Tibial nerve (tissue), 3 donors: ENCODE data around the gene FAM111A.

Experiments
- POLR2A ChIP-seq, 2 donors: fragments of 450-650 bp; IDR thresholded peaks; one replicate each; pipeline ENCODE4 v1.6.1; 2017; ENCODE audit warnings: antibody characterized with exemption in 2 of 2, mild to moderate bottlenecking in 2 of 2, moderate library complexity in 2 of 2
- TF ChIP-seq, protein P1 (sequence below), 5 experiments: fragments of 200-600 bp in 3 of 5; fragments of 450-650 bp in 2 of 5; sonication (generic) in 3 of 5; IDR thresholded peaks; one replicate each; pipeline ENCODE4 v1.5.1; 2016 to 2019; ENCODE audit warnings: antibody characterized with exemption in 5 of 5, mild to moderate bottlenecking in 3 of 5, moderate library complexity in 2 of 5

DNA sequence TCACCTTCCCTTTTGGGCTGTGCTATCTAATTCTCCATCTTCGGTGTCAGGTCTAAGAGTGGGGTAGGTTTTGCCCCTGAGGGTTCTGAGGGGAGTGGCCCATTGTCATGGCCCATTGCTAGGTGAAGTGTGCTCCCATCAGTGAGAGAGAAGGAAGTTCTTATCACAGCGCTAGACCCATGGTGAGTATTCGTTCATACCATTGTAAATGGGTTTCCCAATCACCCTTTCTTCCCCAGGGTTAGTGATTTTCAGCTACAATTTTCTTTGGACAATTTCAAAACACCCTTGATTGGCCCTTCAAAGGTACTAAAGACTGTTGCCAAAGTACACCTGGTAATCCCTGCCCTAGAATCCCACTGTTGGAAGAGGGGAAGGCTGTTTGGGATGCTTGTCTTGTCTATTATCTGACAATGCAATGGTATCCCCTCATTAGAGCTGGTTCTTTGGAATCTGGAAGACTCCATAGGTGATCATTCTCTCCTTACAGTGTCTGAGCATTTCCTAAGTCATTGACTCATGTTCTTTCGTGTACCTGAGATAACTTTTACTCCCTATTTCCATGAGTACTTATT, 49.9 kb downstream of the FAM111A start:
- TF ChIP-seq, protein P1, sequence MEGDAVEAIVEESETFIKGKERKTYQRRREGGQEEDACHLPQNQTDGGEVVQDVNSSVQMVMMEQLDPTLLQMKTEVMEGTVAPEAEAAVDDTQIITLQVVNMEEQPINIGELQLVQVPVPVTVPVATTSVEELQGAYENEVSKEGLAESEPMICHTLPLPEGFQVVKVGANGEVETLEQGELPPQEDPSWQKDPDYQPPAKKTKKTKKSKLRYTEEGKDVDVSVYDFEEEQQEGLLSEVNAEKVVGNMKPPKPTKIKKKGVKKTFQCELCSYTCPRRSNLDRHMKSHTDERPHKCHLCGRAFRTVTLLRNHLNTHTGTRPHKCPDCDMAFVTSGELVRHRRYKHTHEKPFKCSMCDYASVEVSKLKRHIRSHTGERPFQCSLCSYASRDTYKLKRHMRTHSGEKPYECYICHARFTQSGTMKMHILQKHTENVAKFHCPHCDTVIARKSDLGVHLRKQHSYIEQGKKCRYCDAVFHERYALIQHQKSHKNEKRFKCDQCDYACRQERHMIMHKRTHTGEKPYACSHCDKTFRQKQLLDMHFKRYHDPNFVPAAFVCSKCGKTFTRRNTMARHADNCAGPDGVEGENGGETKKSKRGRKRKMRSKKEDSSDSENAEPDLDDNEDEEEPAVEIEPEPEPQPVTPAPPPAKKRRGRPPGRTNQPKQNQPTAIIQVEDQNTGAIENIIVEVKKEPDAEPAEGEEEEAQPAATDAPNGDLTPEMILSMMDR (IDR thresholded peaks at IDR 0.05), result no peak
- no peak for TF ChIP-seq POLR2A (IDR thresholded peaks at IDR 0.05)
